CD4-positive, CD25-positive, alpha-beta regulatory T cell (primary cell): ENCODE data around the gene LHFPL4. TPM values are rescaled to one million over a fixed set of nuclear protein-coding genes. Genes with fewer than 3 reads are reported as not detected.

ENCODE experiments used
- ATAC-seq, 2 donors: fragments of 150-1000 bp; cut with Tn5 transposase; one replicate each; pipeline ENCODE4 v1.10.0; 2021; ENCODE audit warnings: low read depth in 2 of 2, moderate number of reproducible peaks in 2 of 2, moderate library complexity in 1 of 2
- DNase-seq, 3 donors: peaks; one replicate each; pipeline versions ENCODE4 v3.0.0 to v3.0.0-alpha.2; 2012 to 2022; ENCODE audit warnings: mixed read lengths in 1 of 3
- H3K27ac ChIP-seq: one replicate; pipeline ENCODE4 v1.7.0; 2013; ENCODE audit warnings: mild to moderate bottlenecking, low read length; ENCODE audit not compliant: insufficient read depth, poor library complexity, severe bottlenecking
- H3K27me3 ChIP-seq: one replicate; pipeline ENCODE4 v1.7.0; 2013; ENCODE audit warnings: low read length; ENCODE audit not compliant: control insufficient read depth, insufficient read depth
- H3K36me3 ChIP-seq: one replicate; pipeline ENCODE4 v1.7.0; 2013; ENCODE audit warnings: mild to moderate bottlenecking, low read length, moderate library complexity; ENCODE audit not compliant: control insufficient read depth, insufficient read depth
- H3K4me1 ChIP-seq: 2 replicates; pipeline ENCODE4 v1.7.0; 2013; ENCODE audit warnings: mild to moderate bottlenecking, low read length; ENCODE audit not compliant: insufficient read depth, control insufficient read depth, poor library complexity, severe bottlenecking
- H3K4me3 ChIP-seq: one replicate; pipeline ENCODE4 v1.7.0; 2013; ENCODE audit warnings: low read depth, mild to moderate bottlenecking, low read length, moderate library complexity
- H3K9me3 ChIP-seq, 2 experiments: 1 replicate in 1 of 2; 2 replicates in 1 of 2; pipeline ENCODE4 v1.7.0; 2013; ENCODE audit warnings: low read length in 2 of 2, mild to moderate bottlenecking in 1 of 2, moderate library complexity in 1 of 2; ENCODE audit not compliant: control insufficient read depth in 2 of 2
- H3K27ac Mint-ChIP-seq, 3 donors: one replicate each; pipeline ENCODE4 v1.8.0; 2020 to 2022; ENCODE audit warnings: mild to moderate bottlenecking in 3 of 3, mixed read lengths in 3 of 3, moderate library complexity in 2 of 3
- H3K27me3 Mint-ChIP-seq: one replicate; pipeline ENCODE4 v1.8.0; 2022; ENCODE audit warnings: mild to moderate bottlenecking, mixed read lengths
- H3K36me3 Mint-ChIP-seq: one replicate; pipeline ENCODE4 v1.8.0; 2020; ENCODE audit warnings: mixed read lengths
- H3K4me1 Mint-ChIP-seq, 4 donors: one replicate each; pipeline ENCODE4 v1.8.0; 2020 to 2022; ENCODE audit warnings: mixed read lengths in 4 of 4, mild to moderate bottlenecking in 1 of 4
- H3K4me3 Mint-ChIP-seq, 4 donors: one replicate each; pipeline ENCODE4 v1.8.0; 2020 to 2022; ENCODE audit warnings: mild to moderate bottlenecking in 4 of 4, mixed read lengths in 4 of 4, moderate library complexity in 3 of 4
- H3K9me3 Mint-ChIP-seq, 7 donors: one replicate each; pipeline ENCODE4 v1.8.0; 2020 to 2022; ENCODE audit warnings: mixed read lengths in 7 of 7, mild to moderate bottlenecking in 3 of 7, moderate library complexity in 2 of 7
- polyA plus RNA-seq, 4 donors: library from polyadenylated mRNA; unstranded; fragments of 300-500 nt; fragmentation: Illumina TruSeq; gene quantifications; one replicate each; pipeline ENCODE4 v1.2.3, GENCODE V29; 2021
- total RNA-seq: library from RNA; stranded (reverse); gene quantifications from one replicate; pipeline ENCODE4 v1.2.3, GENCODE V29; 2022

Gene LHFPL4
- total and polyA plus RNA-seq, 5 donors from 2014 or later = 0.03 to 0.18 (median 0.13) TPM; not detected in 2

DNA sequence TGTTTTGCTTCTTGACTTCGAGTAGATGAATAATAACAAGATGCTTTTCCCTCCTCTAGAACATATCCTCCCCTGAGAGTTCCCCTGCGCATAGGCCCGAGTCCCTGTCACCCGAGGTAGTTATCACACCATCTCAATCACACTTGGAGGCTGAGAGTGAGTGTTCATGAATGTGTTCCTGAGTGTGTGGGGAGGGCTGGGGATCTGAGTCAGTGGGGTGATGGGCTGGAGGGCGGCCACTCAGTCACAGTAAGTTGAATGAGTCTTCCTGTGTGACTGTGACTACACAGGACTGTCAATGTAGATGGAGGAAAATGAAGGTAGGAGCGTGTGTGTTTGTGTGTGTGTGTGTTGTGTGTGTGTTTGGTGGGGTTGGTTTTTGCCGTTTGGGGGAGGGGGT, 85.2 kb downstream of the LHFPL4 start:
- Mint-ChIP-seq H3K4me3 (no peak overlapping the region), H3K27me3 (no peaks in the 10 kb centered on the region), H3K9me3 (no peaks in the 10 kb centered on the region), H3K4me1 (peaks cover 0 to 13% (median 4%) of the 10 kb centered on the region in 4 donors), H3K27ac (peak overlapping the region in 2 of 3 donors; percentile 47 to 61), H3K36me3 (peaks cover 73% of the 10 kb centered on the region)
- Histone ChIP-seq H3K9me3 (no peaks in the 10 kb centered on the region), H3K27ac (no peak overlapping the region), H3K4me3 (no peak overlapping the region), H3K27me3 (no peaks in the 10 kb centered on the region), H3K4me1 (no peaks in the 10 kb centered on the region), H3K36me3 (peaks cover 97% of the 10 kb centered on the region)
- no peak for DNase-seq
- ATAC-seq = no peak

DNA sequence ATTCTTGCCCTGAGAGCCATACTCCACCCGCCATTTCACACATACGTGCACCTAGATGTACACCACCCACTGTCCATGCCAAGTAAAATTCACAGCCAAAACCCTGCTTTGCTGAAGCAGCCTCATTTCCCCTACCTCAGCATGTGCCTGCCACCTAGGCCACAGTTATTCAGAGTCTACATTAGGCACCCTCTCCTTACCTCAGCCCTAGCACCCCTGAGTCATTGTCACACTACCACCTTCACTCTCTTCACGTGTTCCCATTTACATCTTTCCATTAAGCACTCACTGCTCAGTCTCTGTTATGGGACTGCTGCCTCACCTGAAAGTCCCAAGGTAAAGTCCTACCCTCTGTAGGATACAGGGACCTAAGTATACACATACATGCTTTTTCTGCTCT, 86.2 kb downstream of the LHFPL4 start:
- H3K36me3 ChIP-seq = peaks cover 94% of the 10 kb centered on the region
- H3K27ac Mint-ChIP-seq = peak overlapping the region; percentile 39 to 56 (median 39)
- H3K4me1 Mint-ChIP-seq = peaks cover 0 to 13% (median 4%) of the 10 kb centered on the region in 4 donors
- no peak for ATAC-seq
- no peaks in the 10 kb centered on the region for H3K9me3 ChIP-seq
- H3K9me3 Mint-ChIP-seq = no peaks in the 10 kb centered on the region
- DNase-seq = no peak
- H3K27ac ChIP-seq = no peak overlapping the region
- H3K4me1 ChIP-seq = no peaks in the 10 kb centered on the region
- H3K4me3 ChIP-seq = no peak overlapping the region
- no peaks in the 10 kb centered on the region for H3K27me3 Mint-ChIP-seq
- peaks cover 63% of the 10 kb centered on the region for H3K36me3 Mint-ChIP-seq
- H3K27me3 ChIP-seq = no peaks in the 10 kb centered on the region
- H3K4me3 Mint-ChIP-seq = peak overlapping the region in 1 of 4 donors; percentile 29

DNA sequence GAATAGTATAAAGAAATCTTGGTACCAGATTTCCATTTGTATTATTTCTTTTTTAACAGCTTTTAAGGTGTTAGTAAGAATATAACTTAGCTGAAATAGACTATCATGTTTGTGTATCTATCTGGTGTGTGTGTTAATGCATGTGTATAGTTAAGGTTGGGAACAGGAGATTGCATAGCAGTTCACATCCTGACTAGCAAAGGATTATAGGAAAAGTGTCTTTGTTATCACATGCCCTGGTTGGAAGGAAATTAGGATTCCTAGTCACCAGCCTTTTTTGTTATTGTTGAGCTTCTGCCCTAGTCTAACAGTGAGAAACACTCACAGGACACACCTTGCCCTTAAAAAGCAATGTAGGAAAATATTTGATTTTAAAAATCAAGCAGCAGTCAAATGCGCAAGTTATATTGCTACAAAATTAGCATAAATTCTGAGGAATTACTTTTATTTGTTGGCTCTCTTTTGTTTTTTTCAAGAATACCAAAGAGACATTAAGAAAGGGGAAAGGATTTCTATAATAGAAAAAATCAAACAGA, 98.0 kb downstream of the LHFPL4 start:
- Mint-ChIP-seq H3K27ac (no peak overlapping the region), H3K4me1 (peaks cover 11 to 24% (median 20%) of the 10 kb centered on the region in 4 donors), H3K4me3 (no peak overlapping the region), H3K9me3 (no peaks in the 10 kb centered on the region), H3K36me3 (peaks cover 24% of the 10 kb centered on the region), H3K27me3 (no peaks in the 10 kb centered on the region)
- Histone ChIP-seq H3K27me3 (no peaks in the 10 kb centered on the region), H3K4me1 (peaks cover 11% of the 10 kb centered on the region), H3K9me3 (no peaks in the 10 kb centered on the region), H3K36me3 (peaks cover 51% of the 10 kb centered on the region), H3K4me3 (no peak overlapping the region), H3K27ac (no peak overlapping the region)
- DNase-seq = no peak
- ATAC-seq = no peak

- H3K27ac Mint-ChIP-seq = peak overlapping the region; percentile 86 to 91 (median 86)
- peaks cover 11% of the 10 kb centered on the region for H3K4me1 ChIP-seq
- H3K36me3 ChIP-seq = peaks cover 65% of the 10 kb centered on the region
- no peaks in the 10 kb centered on the region for H3K27me3 Mint-ChIP-seq
- peak in 2 of 3 donors; percentile 32 to 70 for DNase-seq
- no peaks in the 10 kb centered on the region for H3K9me3 ChIP-seq
- H3K4me3 Mint-ChIP-seq = peak overlapping the region; percentile 43 to 60 (median 56)
- H3K36me3 Mint-ChIP-seq = peaks cover 48% of the 10 kb centered on the region
- peak overlapping the region; percentile 76 for H3K27ac ChIP-seq
- H3K4me3 ChIP-seq = peak overlapping the region; percentile 51
- ATAC-seq = peak in 1 of 2 donors; percentile 40
- H3K27me3 ChIP-seq = no peaks in the 10 kb centered on the region
- H3K9me3 Mint-ChIP-seq = no peaks in the 10 kb centered on the region
- peaks cover 19 to 31% (median 22%) of the 10 kb centered on the region in 4 donors for H3K4me1 Mint-ChIP-seq
Observed at GRCh38 chr3:9452417-9452816, 101.2 kb downstream of the LHFPL4 start.

GRCh38 chr3:9450991-9451390, 102.6 kb downstream of the LHFPL4 start:
- H3K9me3 ChIP-seq = no peaks in the 10 kb centered on the region
- Mint-ChIP-seq H3K4me1 (peaks cover 19 to 31% (median 22%) of the 10 kb centered on the region in 4 donors), H3K27ac (peak overlapping the region; percentile 34 to 91 (median 86)), H3K4me3 (no peak overlapping the region), H3K9me3 (no peaks in the 10 kb centered on the region), H3K27me3 (no peaks in the 10 kb centered on the region), H3K36me3 (peaks cover 45% of the 10 kb centered on the region)
- peaks cover 73% of the 10 kb centered on the region for H3K36me3 ChIP-seq
- peaks cover 11% of the 10 kb centered on the region for H3K4me1 ChIP-seq
- no peak overlapping the region for H3K4me3 ChIP-seq
- ATAC-seq = no peak
- peak overlapping the region; percentile 76 for H3K27ac ChIP-seq
- H3K27me3 ChIP-seq = no peaks in the 10 kb centered on the region
- peak in 1 of 3 donors; percentile 36 for DNase-seq

DNA sequence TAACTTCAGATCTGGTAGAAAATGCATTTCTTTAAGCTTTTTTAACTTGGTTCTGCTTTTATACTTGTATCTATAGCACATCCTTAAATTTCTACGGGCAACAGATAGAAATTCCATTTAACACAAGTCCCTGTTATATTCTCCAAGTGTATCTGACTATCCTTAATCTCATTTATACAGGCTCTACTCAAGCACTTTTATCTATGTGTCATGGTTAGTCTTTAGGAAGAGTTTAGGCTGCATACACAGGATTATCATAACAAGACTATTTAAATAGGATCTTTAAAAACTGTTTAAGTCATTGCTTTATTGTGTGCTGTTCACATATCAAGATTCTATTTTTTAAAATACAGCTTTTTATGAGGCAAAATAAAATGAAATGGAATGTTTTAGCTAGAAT, 103.5 kb downstream of the LHFPL4 start:
- DNase-seq (no peak), ATAC-seq (no peak)
- H3K4me3 Mint-ChIP-seq = no peak overlapping the region
- Histone ChIP-seq H3K9me3 (no peaks in the 10 kb centered on the region), H3K4me3 (no peak overlapping the region), H3K27ac (peak overlapping the region; percentile 76), H3K36me3 (peaks cover 73% of the 10 kb centered on the region), H3K27me3 (no peaks in the 10 kb centered on the region), H3K4me1 (peaks cover 11% of the 10 kb centered on the region)
- no peaks in the 10 kb centered on the region for H3K27me3 Mint-ChIP-seq
- peaks cover 19 to 31% (median 22%) of the 10 kb centered on the region in 4 donors for H3K4me1 Mint-ChIP-seq
- H3K36me3 Mint-ChIP-seq = peaks cover 48% of the 10 kb centered on the region
- H3K9me3 Mint-ChIP-seq = no peaks in the 10 kb centered on the region
- H3K27ac Mint-ChIP-seq = peak overlapping the region in 2 of 3 donors; percentile 47 to 53

GRCh38 chr3:9448643-9449042, 105.0 kb downstream of the LHFPL4 start:
- Mint-ChIP-seq H3K9me3 (no peaks in the 10 kb centered on the region), H3K27ac (peak overlapping the region in 2 of 3 donors; percentile 57 to 62), H3K27me3 (no peaks in the 10 kb centered on the region), H3K4me3 (no peak overlapping the region), H3K4me1 (peaks cover 19 to 31% (median 23%) of the 10 kb centered on the region in 4 donors), H3K36me3 (peaks cover 50% of the 10 kb centered on the region)
- H3K9me3 ChIP-seq = no peaks in the 10 kb centered on the region
- ATAC-seq (no peak), DNase-seq (no peak)
- peaks cover 79% of the 10 kb centered on the region for H3K36me3 ChIP-seq
- peaks cover 11% of the 10 kb centered on the region for H3K4me1 ChIP-seq
- H3K27ac ChIP-seq = no peak overlapping the region
- H3K27me3 ChIP-seq = no peaks in the 10 kb centered on the region
- H3K4me3 ChIP-seq = no peak overlapping the region
